Globus pallidus (tissue), 1 donor: ENCODE measurements around the gene LY6G5C.

Experiments
- DNase-seq: peaks from one replicate; pipeline ENCODE4 v3.0.0-alpha.2; 2015; ENCODE audit warnings: low spot score

The LY6G5C gene

DNA sequence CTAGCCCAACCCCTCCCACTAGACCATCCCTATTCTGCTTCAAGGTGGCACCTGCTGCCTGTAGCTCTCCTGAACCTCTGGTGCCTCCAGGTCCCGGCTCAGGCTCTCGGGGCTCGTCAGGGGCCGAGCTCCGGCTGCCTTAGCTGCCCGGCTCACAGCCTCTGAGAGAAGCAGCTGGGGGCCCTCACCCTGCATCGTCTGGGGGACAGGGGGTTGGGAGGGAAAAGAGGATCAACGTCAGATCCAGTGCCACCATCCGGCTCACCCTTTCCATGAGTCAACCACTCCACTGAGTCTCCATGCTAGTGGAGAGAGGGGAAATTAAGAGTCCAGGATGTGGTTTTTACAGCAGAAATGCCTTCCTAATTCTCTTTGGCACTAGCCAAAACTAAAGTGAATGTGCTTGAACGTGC, 41.4 kb downstream of the LY6G5C start:
- no peak for DNase-seq

DNA sequence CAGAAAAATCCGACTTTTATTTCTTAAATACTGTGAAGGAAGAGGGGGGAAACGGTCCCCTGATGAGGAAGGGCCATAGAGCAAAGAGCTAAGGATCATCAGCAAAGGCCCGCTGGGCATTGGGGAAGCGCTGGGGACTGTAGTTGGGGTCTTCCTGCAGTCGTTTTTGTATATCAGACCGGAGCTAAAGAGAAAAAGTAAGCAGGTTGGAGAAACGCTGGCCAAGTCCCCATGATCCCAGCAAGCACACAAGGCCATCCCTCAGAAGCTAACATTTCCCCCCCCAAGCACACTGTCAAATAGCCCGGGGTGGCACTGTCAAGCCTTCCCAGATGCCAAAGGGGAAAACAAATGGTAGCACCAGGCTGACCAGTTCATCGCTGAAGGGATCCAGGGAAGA, 41.8 kb downstream of the LY6G5C start:
- no peak for DNase-seq

DNA sequence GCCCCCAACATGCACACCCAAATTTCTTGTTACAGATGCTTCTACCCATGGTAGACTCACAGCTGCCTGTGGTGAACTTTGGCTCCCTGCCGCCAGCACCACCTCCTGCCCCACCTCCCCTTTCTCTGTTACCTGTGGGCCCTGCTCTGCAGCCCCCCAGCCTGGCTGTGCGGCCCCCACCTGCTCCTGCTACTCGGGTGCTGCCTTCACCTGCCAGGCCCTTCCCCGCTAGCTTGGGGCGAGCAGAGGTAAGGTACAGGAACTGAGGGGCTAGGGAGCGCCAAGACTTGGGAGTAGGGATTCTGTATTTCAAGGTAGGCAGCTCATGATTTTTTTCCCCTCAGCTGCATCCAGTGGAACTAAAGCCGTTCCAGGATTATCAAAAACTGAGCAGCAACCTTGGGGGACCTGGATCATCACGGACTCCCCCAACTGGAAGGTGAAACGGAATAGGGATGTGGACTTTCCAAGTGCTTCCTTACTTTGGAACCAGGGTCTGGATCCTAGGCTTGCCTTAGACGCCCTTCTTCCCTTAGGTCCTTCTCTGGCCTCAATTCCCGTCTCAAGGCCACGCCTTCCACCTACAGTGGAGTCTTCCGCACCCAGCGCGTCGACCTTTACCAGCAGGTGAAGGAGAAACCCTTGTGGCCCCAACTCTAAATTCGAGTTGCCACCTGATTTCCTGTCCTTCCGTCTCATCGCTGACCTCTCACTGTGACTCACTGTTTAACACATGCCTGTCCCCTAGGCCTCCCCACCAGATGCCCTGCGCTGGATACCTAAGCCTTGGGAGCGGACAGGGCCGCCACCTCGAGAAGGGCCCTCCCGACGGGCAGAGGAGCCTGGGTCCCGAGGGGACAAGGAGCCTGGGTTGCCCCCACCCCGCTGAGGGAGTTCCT, 43.9 kb downstream of the LY6G5C start:
- no peak for DNase-seq

DNA sequence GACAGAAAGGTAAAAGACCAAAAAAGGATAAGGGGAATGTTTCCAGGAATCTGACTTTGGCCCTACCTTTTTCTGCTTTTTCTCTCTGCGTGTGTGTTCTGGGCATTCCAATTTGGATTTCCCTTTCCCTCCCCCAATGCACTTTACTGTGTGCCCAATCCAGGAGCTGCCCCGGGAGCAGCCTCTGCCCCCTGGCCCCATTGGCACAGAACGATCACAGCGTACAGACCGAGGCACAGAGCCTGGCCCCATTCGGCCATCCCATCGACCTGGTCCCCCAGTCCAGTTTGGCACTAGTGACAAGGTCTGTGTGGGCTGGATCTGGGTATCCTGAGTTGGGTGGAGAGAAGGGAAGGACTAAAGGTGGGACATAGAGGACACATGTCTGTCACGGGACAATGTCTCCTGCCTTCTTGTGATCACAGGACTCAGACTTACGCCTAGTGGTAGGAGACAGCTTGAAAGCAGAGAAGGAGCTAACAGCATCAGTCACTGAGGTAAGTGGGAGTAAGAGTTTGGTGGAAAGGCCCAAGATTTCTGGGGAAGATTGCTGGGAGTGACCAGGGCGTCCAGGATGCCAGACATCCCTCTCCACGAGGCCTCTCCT, 45.8 kb downstream of the LY6G5C start:
- no peak for DNase-seq

DNA sequence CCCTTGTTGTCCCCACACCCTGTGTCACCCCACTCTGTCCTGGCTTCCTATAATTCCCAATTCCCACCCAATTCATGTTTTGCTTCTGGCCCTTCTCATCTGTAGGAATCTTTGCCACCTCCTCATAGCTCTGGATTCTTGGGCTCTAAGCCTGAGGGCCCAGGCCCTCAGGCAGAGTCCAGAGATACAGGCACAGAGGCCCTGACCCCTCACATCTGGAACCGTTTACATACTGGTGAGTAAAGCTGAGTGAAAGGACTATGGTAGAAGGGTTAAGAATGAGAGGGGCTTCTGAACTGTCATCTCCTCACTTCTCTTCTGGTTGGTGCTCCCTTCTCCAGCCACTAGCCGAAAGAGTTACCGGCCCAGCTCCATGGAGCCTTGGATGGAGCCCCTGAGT, 46.7 kb downstream of the LY6G5C start:
- no peak for DNase-seq

DNA sequence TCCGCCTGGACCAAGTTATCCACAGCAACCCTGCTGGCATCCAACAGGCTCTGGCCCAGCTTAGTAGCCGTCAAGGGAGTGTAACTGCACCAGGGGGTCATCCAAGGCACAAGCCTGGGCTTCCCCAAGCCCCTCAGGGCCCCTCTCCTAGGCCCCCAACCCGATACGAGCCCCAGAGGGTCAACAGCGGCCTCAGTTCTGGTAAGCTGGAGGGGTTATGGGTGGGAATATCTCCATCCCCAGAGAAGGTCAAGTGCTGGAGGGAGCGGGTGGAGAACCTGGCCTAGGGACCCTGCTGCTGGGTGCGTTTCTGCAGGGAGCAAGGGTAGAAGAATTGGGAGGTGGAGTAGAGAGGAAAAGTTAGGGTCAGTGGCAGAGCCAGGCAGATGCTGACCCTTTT, 47.4 kb downstream of the LY6G5C start:
- no peak for DNase-seq

DNA sequence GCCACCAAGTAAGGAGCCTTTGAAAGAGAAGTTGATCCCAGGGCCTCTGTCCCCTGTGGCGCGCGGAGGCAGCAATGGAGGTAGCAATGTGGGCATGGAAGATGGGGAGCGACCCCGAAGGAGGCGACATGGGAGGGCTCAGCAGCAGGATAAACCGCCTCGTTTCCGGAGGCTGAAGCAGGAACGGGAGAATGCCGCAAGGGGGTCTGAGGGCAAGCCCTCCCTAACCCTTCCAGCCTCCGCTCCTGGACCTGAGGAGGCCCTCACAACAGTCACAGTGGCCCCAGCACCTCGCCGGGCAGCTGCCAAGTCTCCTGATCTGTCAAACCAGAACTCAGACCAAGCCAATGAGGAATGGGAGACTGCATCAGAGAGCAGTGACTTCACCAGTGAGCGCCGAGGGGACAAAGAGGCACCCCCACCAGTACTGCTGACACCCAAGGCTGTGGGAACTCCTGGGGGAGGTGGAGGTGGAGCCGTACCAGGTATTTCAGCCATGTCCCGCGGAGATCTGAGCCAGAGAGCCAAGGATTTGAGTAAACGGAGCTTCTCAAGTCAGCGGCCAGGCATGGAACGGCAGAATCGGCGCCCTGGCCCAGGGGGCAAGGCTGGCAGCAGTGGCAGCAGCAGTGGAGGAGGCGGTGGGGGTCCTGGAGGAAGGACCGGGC, 48.5 kb downstream of the LY6G5C start:
- no peak for DNase-seq

DNA sequence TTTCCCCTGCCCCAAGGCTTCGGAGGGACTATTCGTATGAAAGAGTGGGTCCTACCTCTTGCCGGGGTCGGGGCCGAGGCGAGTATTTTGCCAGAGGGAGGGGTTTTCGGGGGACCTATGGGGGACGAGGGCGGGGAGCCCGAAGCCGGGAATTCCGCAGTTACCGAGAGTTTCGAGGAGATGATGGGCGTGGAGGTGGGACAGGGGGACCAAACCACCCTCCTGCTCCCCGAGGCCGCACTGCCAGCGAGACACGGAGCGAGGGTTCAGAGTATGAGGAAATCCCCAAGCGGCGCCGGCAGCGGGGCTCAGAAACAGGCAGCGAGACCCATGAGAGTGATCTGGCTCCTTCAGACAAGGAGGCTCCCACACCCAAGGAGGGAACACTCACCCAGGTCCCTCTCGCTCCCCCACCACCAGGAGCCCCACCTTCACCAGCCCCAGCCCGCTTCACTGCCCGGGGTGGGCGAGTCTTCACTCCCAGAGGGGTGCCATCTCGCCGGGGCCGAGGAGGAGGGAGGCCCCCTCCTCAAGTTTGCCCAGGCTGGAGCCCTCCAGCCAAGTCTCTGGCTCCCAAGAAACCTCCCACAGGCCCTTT, 49.1 kb downstream of the LY6G5C start:
- no peak for DNase-seq

DNA sequence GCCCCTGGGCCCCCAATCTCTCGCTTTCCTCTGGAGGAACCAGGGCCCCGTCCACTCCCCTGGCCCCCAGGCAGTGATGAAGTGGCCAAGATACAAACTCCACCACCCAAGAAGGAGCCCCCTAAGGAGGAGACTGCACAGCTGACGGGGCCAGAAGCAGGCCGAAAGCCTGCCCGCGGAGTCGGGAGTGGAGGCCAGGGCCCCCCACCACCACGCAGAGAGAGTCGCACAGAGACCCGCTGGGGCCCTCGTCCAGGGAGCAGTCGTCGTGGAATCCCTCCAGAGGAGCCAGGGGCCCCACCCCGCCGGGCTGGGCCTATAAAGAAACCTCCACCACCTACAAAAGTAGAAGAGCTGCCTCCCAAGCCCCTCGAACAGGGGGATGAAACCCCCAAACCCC, 49.7 kb downstream of the LY6G5C start:
- no peak for DNase-seq

DNA sequence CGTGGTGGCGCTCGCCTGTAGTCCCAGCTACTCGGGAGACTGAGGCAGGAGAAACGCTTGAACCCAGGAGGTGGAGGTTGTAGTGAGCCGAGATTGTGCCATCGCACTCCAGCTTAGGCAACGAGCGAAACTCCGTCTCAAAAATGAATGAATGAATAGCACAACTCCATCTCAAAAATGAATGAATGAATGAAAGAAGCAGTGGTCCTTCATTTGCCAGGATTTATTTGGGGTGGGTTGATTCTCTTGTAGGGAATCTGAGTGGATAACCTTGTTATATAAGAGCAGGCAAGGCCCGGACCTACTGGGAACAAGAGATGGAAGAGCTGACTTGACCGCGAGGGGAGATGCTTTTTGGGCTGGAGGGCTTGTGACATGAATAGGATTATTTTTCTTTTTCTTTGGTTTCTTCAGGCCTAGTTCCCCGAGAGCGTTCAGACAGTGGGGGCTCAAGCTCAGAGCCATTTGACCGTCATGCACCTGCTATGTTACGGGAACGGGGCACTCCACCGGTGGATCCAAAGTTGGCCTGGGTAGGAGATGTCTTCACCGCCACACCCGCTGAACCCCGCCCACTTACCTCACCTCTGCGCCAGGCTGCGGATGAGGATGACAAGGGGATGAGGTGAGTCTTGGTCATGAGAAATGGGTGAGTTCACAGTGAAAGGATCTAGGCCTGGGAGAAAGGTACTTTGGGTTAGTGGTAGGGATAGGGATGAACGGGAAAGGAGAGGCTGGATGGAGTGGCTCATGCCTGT, 50.5 kb downstream of the LY6G5C start:
- no peak for DNase-seq

DNA sequence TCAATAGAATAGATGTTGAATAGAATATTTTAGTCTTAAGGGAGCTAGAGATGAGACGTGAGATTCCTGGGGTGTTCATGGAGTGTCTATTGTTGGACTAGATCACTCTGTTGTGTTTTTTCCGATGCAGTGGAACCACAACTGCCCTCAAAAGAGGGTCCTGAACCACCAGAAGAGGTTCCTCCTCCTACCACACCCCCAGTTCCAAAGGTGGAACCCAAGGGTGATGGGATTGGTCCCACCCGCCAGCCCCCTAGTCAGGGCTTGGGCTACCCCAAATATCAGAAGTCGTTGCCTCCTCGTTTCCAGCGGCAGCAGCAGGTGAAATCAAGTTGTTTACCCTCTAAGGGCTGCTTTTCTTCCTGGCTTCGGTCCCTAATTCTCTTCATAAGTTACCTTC, 51.9 kb downstream of the LY6G5C start:
- DNase-seq, result no peak

DNA sequence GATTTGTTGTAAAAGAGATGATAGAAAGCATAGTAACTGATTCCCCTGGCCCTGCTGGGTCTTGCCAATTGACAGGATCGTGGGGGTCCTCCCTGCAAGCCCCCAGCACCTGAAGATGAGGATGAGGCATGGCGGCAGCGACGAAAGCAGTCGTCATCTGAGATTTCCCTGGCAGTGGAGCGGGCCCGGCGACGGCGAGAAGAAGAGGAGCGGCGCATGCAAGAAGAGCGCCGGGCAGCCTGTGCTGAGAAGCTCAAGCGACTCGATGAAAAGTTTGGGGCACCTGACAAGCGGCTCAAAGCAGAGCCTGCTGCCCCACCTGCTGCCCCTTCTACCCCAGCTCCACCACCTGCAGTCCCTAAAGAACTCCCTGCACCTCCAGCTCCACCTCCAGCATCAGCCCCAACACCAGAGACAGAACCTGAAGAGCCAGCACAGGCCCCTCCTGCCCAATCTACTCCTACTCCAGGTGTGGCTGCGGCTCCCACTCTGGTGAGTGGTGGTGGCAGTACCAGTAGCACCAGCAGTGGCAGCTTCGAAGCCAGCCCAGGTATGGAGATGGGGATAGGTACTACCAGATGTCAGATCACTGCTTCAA, 53.1 kb downstream of the LY6G5C start:
- DNase-seq, result no peak

DNA sequence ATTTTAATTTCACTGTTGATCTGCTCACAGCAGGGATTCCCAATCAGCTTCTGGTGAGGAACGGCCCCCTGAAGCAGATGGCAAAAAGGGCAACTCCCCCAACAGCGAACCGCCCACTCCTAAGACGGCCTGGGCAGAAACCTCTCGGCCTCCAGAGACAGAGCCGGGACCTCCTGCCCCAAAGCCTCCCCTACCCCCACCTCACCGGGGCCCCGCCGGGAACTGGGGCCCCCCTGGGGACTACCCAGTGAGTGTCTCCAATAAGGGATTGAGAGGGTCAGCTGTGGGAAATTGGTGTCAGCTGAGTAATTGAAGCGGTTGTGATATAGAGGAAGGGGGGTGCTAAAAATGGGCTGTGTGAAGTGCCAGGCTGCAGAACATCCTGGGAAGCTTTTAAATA, 53.9 kb downstream of the LY6G5C start:
- no peak for DNase-seq
